HL-60/S4 treated with retinoic acid at 250 ng/mL for 4 days and 3 days (cell line): ENCODE measurements around the gene MYO7A.

Experiments used
- in situ Hi-C: fragments of 300-500 bp; cut with MboI; formaldehyde crosslinking; loops from 2 replicates; pipeline ENCODE4 v1.7.0; 2022; ENCODE audit warnings: low sequenced_read_pairs

Gene MYO7A

GRCh38 chr11:77182542-77183430 is 54.7 kb downstream of the MYO7A start:
- in situ Hi-C loops: no loop called here

GRCh38 chr11:77183431-77183984 is 55.5 kb downstream of the MYO7A start:
- in situ Hi-C loops: no loop called here

- in situ Hi-C loops: no loop called here
Observed at GRCh38 chr11:77184136-77184860, 56.3 kb downstream of the MYO7A start.

GRCh38 chr11:77186302-77186701 is 58.3 kb downstream of the MYO7A start:
- in situ Hi-C loops: no loop called here

GRCh38 chr11:77187111-77187750 is 59.2 kb downstream of the MYO7A start:
- in situ Hi-C loops: no loop called here

DNA sequence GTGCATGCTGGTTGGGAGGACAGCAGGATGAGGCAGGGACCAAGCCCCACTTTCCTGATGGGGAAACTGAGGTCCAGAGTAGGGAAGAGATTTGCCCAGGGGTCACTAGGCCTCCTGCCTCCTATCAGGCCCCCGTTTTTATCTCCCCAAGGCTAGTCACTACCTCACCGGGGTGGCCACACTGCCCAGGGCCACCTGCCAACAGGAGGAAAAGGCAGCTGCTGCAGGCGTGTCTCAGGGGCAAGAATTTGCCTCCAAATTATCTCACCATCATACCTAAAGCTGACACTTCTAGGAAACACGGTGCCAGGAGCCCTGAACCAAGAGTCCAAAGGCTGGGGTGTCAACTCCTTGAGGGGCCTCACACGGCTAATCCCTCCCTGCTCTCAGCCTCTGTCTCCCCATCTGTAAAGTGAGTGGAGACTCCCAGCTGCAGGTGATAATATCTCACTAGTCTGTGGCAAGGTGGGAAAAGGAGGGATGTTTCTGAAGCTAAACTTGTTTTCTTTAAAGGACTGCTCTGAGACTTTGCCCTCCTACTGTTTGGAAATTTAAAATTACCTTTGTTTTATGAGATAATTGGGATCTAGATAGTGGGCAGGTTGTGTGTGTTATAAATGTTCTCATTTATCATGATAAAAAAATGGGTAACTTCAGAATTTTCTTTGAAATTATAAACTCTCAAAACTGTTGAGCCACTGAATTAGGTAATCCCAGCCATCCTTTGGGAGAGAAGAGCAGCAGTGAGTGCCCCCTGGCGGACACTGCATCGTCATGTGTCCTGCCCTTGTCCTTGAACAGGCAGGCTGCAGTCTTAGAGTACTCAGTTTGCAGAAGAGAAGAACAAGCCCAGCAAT is 60.0 kb downstream of the MYO7A start:
- in situ Hi-C loops: no loop called here

GRCh38 chr11:77188633-77189491 is 60.8 kb downstream of the MYO7A start:
- in situ Hi-C loops: no loop called here

DNA sequence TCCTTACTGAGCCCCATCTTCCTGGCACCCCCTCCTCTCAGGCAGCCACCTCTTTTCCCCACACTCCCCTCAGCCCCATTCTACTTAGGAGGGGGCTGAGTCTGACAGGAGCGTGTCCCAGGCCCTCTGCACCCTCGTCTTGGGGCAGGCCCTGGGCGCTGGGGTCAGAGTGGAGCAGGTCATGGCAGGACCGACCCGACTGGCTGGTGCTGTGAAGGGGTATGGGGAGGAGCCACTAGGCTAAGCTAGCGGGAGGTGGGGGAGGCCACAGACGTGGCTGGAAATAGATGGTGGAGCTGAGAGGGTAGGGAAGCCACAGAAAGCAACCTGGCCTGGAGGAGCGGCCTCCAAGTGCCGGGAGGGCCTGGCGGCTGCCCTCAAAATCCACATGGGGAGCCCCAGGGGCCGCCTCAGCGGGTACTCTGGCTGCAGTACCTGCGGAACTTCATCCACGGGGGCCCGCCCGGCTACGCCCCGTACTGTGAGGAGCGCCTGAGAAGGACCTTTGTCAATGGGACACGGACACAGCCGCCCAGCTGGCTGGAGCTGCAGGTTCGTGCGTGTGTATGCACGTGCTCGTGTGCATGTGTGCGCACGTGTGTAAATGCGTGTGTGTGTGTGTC is 61.7 kb downstream of the MYO7A start:
- in situ Hi-C loops: no loop called here

GRCh38 chr11:77190331-77191075 is 62.5 kb downstream of the MYO7A start:
- in situ Hi-C loops: no loop called here

DNA sequence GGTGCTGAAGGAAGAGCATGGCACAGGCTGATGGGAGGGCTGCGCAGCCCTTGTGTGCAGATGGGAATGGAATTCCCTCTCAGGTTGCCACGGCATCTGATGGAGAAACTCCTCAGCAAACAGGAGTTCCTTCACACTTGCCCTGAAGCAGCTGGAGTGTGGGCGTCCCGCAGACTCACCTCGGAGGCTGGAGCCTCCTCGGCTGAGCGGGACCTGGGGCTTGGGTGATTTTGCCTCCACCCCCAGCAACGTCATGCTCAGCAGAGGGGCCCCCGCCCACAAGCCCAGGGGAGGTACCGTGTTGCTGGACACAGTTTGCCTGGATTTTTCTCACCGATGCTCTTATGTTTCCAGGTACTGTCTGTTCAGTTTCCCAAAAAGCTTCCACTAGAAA is 63.4 kb downstream of the MYO7A start:
- in situ Hi-C loops: no loop called here

- in situ Hi-C loops: no loop called here
Observed at GRCh38 chr11:77191823-77192495, 63.9 kb downstream of the MYO7A start.

DNA sequence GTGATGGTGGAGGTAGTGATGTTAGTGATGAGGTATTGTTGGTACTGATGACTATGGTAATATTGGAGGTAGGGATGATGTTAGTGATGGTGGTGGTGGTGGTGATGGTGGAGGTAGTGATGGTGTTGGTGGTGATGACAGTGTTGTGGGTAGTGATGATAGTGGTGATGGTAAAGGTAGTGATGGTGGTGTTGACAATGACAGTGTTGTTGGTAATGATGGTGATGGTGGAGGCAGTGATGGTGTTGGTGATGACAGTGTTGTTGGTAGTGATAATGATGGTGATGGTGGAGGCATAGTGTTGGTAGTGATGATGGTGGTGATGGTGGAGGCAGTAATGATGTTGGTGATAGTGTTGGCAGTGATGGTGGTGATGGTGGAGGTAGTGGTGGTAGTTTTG is 65.1 kb downstream of the MYO7A start:
- in situ Hi-C loops: no loop called here

DNA sequence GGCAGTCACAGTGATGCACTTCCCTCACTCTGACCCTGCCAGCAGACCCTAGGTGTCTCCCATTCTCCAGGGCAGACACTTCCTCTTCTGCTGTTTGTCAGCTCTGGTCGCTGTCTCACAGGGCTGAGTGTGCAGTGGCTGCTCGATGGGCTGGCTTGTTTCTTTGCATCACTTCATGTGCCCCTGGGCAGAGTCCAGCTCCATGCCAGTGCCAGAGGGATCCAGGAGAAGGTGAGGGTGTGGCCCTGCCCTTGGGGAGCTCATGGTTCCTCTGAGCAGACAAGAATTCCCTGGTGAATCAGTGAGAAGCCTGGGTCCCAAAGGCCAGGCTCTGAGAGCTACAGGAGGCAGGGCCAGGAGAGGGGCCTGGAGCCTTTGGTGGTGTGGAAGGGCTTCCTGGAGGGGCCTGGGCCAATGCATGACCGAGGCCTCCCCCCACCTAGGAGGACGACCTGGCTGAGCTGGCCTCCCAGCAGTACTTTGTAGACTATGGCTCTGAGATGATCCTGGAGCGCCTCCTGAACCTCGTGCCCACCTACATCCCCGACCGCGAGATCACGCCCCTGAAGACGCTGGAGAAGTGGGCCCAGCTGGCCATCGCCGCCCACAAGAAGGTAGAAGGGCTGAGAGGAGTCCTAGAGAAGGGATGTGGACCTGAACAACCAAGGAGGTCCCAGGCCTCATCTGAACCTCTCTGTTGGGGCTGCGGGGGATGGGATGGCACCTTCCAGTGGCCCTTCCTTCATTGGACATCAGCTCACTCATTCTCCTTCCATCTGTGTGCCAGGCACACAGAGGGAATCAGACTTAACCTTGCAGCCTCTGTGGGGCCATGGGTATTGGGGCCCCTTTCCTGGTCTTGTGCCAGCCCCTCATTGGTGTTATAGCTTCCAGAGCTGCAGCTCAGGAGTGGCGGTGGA is 66.1 kb downstream of the MYO7A start:
- in situ Hi-C loops: no loop called here

DNA sequence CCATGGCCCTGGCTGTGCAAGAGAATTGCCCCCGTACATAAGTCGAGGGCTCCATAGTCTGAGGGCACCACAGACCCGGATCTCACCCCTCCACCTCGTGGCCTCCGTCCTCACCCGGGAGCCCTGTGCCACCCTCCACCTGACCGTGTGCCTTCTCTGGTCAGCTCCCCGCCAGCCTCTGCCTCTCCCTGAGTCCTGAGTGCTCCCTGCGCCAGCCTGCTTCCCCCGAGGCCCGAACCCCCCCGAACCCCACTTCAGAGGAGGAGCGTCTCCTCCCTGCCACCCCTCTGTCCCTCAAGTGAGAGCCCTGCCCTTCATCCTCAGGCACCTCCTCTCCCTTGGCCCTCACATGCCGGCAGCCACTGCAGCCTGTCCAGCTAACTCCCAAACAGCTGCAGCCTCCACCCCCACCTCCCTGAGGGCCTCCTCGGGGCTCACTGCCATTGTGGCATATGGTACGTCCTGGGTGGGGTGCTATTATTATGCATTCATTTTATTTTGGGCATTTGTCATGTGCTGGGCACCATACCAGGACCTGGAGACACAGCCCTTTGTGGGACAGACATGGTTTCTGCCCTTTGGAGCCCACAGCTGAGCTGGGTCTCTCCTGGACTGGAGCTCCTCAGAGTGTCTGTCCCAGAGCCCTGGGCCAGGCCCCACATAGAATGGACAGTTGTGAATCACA is 67.2 kb downstream of the MYO7A start:
- in situ Hi-C loops: no loop called here

GRCh38 chr11:77196961-77197360 is 68.9 kb downstream of the MYO7A start:
- in situ Hi-C loops: no loop called here

DNA sequence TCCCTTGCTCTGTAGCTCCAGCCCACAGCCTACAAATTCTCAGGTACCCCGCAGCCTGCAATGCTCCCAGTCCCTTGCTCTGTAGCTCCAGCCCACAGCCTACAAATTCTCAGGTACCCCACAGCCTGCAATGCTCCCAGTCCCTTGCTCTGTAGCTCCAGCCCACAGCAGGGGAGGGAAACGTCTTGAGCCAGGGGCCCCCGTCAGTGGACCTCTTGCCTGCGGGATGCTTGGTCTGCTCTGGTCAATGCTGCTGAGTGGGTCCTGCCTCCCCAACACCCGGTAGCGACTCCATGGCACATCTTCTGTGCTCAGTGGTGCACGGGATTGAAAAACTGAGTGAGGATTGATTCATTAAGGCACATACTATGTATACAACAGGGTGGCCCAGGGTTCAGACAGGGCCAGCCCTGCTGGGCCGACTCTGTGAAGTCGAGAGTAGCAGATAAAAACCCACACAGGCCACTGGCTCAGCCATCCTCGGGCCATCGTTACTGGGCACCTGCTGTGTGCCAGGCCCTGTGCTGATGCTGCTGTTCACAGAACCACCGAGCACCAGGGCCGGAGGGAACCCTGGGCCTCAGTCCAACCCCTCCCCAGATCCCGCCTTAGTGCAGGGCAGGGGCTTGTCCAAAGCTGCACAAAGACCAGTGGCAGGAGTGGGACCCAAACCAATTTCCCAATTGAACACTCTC is 69.7 kb downstream of the MYO7A start:
- in situ Hi-C loops: no loop called here
